ENCODE results near the gene NRG3.

Gene NRG3

DNA sequence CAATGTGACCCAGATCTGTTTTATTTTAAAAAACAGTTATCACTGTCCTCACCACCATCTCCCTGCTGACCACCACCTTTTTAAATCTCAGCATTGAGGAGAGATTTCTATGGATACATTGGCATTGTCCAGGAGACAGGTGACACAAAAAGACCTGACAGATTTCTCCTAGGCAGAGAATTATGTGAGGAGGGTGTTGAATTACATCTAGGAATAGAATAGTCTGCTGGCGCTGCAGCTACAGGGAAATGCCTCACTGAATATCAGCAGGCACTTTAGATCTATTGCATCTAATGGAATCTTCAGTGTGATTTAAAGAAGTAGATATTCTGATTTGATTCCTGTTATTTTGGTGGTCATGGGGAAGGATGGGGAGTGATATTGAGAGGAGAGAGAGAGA, 593.5 kb downstream of the NRG3 start:
- no peak for DNase-seq (ENCODE audit: low read depth in 3 of 3)

- DNase-seq (ENCODE audit: low read depth in 3 of 3), result no peak
These were observed 597.7 kb downstream of the NRG3 start for GRCh38 chr10:82472406-82473335.

GRCh38 chr10:82477776-82478175, 602.8 kb downstream of the NRG3 start:
- no peak for DNase-seq (ENCODE audit: low read depth in 3 of 3)

DNA sequence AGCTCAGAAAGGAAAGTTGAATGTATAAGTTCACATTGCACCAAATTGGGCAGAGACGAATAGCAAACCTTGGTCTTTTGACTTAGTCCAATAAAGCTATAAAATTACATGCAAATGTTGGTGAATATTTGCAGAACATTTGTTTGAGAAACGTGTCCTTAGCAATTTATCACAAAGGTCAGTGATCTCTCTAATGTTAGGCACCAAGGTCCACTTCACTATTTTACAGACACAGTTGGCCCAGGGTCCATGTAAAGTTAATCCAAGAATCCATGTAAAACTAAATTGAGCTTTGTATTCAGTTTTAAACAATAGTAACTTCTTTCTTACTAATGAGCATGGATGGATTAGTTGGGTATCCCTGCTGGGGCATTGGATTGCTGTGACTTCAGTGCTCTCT, 617.7 kb downstream of the NRG3 start:
- no peak for DNase-seq (ENCODE audit: low read depth in 3 of 3)

- no peak for DNase-seq (ENCODE audit: low read depth in 3 of 3)
These were observed 621.1 kb downstream of the NRG3 start for GRCh38 chr10:82496114-82496513.

GRCh38 chr10:82497439-82497838, 622.4 kb downstream of the NRG3 start:
- DNase-seq (ENCODE audit: low read depth in 3 of 3), result no peak

DNA sequence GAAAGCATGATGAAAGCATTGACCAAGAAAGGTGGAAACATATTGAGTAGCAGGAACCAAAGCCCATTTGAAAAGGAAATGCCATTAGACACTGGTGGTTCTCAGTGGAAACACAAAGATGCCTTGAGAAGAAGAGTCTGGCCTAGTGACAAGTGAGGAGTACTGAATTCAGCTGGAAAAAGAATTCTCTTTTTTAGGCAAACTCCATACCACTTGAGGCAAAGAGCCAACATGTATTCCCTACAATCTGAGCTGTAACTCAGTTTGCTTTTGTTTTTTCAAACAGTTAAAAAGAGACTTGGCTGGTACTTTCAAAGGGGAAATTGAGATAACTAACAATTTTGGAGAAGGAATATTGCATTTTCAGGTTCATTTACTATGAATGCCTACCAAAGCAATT, 624.0 kb downstream of the NRG3 start:
- no peak for DNase-seq (ENCODE audit: low read depth in 3 of 3)

DNA sequence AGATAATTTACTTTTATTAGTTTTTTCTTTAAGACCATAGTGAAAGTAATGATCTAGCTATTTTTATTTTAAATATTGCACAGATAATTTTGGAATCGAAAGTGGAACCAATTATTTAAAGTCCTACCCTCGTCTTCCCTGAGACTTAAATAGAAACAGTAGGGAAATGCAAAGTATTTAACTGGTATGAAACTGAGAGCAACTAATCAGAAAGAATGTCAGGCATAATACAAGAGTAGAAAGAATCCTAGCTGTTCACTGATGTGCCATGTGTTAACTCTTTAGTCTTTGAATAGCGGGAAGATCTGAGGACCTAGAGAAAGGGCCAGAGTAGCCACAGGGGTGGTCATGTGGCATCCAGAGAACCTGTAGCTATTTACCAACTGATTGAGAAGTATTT, 630.0 kb downstream of the NRG3 start:
- DNase-seq (ENCODE audit: low read depth in 3 of 3), result no peak

DNA sequence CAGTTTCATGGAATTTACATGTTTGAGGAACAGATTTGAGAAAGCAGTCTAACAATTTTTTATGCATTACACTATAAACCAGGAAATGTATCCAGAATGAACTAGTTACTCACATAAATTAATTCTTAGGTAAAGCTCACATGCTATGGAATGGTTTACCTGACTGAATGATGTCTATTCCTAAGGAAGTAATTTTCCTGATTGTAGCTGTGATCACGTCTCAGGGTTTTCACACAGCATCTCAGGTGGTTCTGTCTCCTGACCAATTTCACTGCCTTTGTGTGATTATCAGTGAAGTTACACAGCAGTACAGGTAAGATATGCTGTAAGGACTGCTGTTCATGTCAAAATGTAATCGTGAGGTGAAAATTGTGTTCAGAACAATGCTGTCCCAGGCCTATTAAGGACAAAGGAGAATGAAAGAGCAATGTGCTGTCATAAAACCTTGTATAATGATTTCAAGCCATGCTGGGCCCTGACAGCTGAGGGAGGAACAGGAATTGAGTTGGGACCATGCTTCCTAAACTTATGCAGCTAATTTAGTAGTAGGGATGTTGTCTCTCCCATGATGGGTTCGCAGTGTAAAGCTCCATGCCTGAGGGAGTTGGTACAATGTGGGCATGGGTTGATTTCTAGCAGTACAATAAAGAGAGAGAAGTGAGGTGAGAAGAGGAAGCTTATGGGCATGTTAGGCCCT, 631.8 kb downstream of the NRG3 start:
- no peak for DNase-seq (ENCODE audit: low read depth in 3 of 3)

- DNase-seq (ENCODE audit: low read depth in 3 of 3), result no peak
These were observed 640.3 kb downstream of the NRG3 start for GRCh38 chr10:82515256-82515655.

DNA sequence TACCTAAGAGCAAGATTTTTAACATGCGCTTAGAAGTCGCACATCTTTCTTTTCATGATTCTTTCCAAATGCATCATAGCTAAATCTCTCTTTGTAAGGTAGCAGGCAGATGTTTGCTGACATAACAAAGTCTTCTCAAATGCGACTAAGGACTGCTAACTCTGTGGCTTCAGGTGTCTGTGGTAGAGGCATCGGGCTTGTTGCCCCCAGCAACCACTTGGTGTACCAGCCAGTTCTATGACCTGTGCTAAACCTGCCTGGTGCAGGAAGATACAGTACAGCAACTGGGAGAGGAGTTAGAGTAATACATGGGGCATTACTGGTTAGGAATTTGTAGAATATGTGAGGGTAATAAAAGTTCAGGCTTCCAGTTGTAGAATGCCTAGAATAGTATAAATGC, 654.1 kb downstream of the NRG3 start:
- no peak for DNase-seq (ENCODE audit: low read depth in 3 of 3)

- no peak for DNase-seq (ENCODE audit: low read depth in 3 of 3)
These were observed 660.5 kb downstream of the NRG3 start for GRCh38 chr10:82535457-82535856.

GRCh38 chr10:82536668-82537067, 661.7 kb downstream of the NRG3 start:
- DNase-seq (ENCODE audit: low read depth in 3 of 3), result no peak

GRCh38 chr10:82538272-82538671, 663.3 kb downstream of the NRG3 start:
- DNase-seq (ENCODE audit: low read depth in 3 of 3), result no peak

GRCh38 chr10:82543631-82544030, 668.6 kb downstream of the NRG3 start:
- DNase-seq (ENCODE audit: low read depth in 3 of 3), result no peak

DNA sequence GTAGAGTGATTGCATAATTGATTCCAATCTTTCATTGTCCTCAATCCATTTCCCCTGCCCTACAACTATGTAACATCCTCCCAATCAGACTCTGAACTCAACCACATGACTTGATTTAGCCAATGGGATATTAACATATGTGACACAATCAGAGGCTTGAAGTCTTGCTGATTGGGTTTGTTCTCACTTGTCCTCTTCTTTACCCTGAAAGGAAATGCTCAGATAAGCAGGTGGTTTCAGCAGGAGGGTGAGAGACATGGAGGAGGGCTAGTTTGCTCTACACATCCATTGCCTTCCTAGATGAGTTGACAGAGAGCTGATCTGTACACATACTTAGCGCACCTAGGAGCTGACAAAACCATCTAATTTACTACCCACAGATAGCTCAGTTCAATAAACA, 669.4 kb downstream of the NRG3 start:
- DNase-seq (ENCODE audit: low read depth in 3 of 3), result no peak

GRCh38 chr10:82551506-82551905, 676.5 kb downstream of the NRG3 start:
- DNase-seq (ENCODE audit: low read depth in 3 of 3), result no peak

DNA sequence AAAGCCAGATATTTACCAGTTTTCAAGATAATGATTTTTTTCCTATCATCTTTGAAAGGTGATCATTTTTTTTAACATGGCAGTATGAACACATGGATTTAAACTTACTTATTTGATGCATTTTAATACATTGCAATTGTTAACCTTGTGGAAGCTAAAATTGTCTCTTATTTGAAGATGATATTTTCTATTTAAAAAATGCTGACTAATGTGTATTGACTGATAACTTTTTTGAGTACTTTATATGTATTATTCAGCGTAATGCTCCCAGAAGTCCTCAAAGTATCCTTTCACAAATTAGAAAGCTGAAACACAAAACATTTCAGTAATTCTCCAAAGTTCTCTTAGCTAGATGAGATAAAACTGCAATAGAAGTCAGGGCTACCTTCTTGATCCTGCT, 677.3 kb downstream of the NRG3 start:
- no peak for DNase-seq (ENCODE audit: low read depth in 3 of 3)

- no peak for DNase-seq (ENCODE audit: low read depth in 3 of 3)
These were observed 679.4 kb downstream of the NRG3 start for GRCh38 chr10:82554381-82554780.

DNA sequence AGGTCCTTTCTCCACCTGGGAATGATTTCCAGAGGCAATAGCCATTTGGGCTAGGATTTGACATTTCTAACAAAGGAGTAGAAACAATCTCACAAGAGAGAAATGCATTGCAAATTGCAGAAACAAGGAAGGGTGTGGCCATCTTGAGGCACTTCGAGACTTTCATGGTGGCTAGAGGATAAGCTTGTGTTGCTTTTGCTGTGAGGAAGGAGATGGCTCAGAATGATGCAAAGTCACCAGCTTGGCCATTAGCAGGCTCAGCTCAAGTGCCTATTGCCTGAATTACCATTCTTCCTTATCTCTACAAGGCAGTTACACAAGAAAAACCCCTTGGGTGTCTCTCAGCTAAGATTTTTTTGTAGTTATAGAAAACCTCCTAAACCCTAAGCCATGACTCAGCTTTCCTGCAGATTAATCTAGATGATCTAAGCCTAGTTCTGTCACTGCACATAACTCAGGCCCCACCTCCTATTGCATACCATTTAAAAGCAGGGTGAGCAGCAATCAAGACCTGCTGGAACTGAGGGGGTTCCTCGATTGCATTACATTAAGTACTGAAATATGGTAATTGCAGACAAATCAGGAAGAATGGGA, 683.1 kb downstream of the NRG3 start:
- no peak for DNase-seq (ENCODE audit: low read depth in 3 of 3)

DNA sequence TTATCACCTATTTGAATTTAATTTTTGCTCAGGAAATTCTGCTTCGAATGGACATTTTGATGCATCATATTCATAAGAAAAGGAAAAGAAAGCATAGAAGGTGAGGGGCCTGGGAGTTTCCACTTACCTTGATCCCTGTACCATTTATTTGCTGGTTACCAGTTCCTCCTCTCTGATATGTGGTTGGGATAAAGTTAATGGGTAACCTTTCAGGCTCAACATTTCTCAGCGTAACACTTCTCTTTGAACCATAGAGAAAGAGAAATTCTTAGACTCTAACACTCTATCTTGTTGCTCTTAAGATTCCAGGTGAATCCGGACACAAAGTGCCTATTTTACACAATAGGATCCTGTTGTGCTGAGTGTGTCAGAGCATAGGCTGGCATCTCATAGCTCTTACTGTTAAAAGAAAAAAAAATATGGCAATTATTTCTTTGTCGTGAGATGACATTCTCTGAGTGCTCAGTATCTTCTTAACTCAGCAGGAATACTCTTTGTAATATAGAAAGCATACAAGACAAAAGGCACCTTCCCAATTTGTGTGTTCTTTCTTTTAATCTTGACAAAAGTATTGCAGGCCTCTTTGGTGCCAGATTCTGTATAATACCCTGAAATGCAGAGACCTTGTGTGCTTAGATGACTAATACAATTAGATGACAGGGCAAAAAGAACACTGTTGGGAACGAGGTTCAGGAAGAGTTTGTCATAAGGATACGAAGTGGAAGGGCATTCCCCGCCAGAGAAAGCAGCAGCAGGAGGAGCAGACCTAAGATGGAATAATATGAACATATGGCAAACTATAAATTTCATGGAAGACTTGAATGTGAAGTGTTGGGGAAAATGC, 689.6 kb downstream of the NRG3 start:
- no peak for DNase-seq (ENCODE audit: low read depth in 3 of 3)

DNA sequence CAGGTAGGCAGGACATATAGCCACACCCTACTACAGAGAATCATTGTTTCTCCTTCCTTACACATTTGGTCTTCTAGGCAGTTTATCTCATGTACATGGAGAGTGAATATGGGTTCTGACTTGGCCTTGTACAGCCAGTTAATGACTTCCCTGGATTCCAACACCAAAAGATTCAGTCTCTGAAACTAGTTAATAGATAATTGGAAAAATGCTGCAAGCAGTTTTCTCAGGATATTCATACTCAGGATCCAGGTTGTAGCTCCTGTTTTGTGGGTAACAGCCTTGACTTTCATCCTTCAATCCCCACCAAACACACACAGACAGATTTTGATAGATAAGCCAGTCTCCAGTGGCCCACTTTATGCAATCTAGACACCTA, 690.2 kb downstream of the NRG3 start:
- DNase-seq (ENCODE audit: low read depth in 3 of 3), result no peak

All from stimulated activated CD4-positive, alpha-beta T cell treated with anti-CD3 and anti-CD28 coated beads, TNF-alpha, amount 100 ng/mL, for 48 hours (primary cell).